K562 (cell line): ENCODE results near the gene DPEP1. TPM values are rescaled to one million over a fixed set of nuclear protein-coding genes. Genes with fewer than 3 reads are reported as not detected.

ENCODE experiments used
- ATAC-seq: fragments of 200-7000 bp; cut with Tn5 transposase; 3 replicates; pipeline ENCODE4 v1.9.1; 2020; ENCODE audit warnings: moderate library complexity
- BruUV-seq: library from RNA; stranded (reverse); fragments of 400-500 nt; replicated peaks from 2 replicates; lab custom pipeline; 2021; lab: Mats Ljungman, UMichigan
- CTCF ChIA-PET: fragments of 300-600 bp; formaldehyde crosslinking; extraction: SDS; loops from one replicate; lab custom pipeline; 2021; ENCODE audit warnings: low intra/inter-chr PET ratio; lab: Yijun Ruan, JAX
- POLR2A ChIA-PET: fragments of 300-600, 350-650 bp; sonication (Branson Sonifier 250); formaldehyde crosslinking; extraction: SDS; loops from one replicate; lab custom pipeline; 2021; ENCODE audit warnings: antibody characterized with exemption, inconsistent platforms; lab: Yijun Ruan, JAX
- DNase-seq, 4 experiments: peaks; one replicate each; pipeline versions ENCODE4 v3.0.0 to v3.0.0-alpha.2; 2011 to 2018; ENCODE audit warnings: low spot score in 3 of 4, mixed read lengths in 3 of 4; ENCODE audit errors: extremely low read depth in 1 of 4
- FAIRE-seq: peaks from 2 replicates; lab custom pipeline; 2011; peaks lifted over from hg19 to GRCh38; lab: Jason Lieb, UNC
- H2AFZ ChIP-seq: 2 replicates; pipeline ENCODE4 v1.6.0; 2011; ENCODE audit warnings: low read depth, low read length, control low read depth, inconsistent platforms
- H3K27ac ChIP-seq: fragments of 200-600 bp; 3 replicates; pipeline ENCODE4 v1.8.0; 2011; ENCODE audit warnings: low read depth, mild to moderate bottlenecking, control low read depth, inconsistent platforms, low read length, moderate library complexity, mixed read lengths; ENCODE audit errors: extremely low read depth
- H3K27me3 ChIP-seq, 2 experiments: fragments of 300-600 bp in 1 of 2; 2 replicates in 1 of 2; 3 replicates in 1 of 2; pipeline versions ENCODE4 v1.6.0 to v1.8.0; 2011; ENCODE audit warnings: inconsistent platforms in 2 of 2, low read length in 2 of 2, mild to moderate bottlenecking in 1 of 2, mixed read lengths in 1 of 2, moderate library complexity in 1 of 2; ENCODE audit not compliant: control insufficient read depth in 2 of 2, insufficient read depth in 2 of 2
- H3K36me3 ChIP-seq: fragments of 300-600 bp; 3 replicates; pipeline ENCODE4 v1.8.0; 2011; ENCODE audit warnings: mild to moderate bottlenecking, low read length, inconsistent platforms; ENCODE audit not compliant: control insufficient read depth, insufficient read depth
- H3K4me1 ChIP-seq, 2 experiments: fragments of 200-600 bp in 1 of 2; replicated peaks in 1 of 2; 2 replicates in 1 of 2; 3 replicates in 1 of 2; pipeline versions ENCODE4 v1.5.1 to v1.8.0; 2011; ENCODE audit warnings: inconsistent platforms in 2 of 2, low read length in 2 of 2, mild to moderate bottlenecking in 1 of 2, mixed read lengths in 1 of 2, moderate library complexity in 1 of 2; ENCODE audit not compliant: control insufficient read depth in 2 of 2, insufficient read depth in 2 of 2
- H3K4me2 ChIP-seq: 2 replicates; pipeline ENCODE4 v1.6.1; 2011; ENCODE audit warnings: low read length, control low read depth, inconsistent platforms, mixed read lengths; ENCODE audit not compliant: insufficient read depth
- H3K4me3 ChIP-seq: fragments of 200-600 bp; sonication (generic), shearing (Covaris generic); 2 replicates; pipeline ENCODE4 v1.5.1; 2016; ENCODE audit warnings: control low read depth, inconsistent platforms
- H3K79me2 ChIP-seq: fragments of 200-600 bp; 3 replicates; pipeline ENCODE4 v1.8.0; 2011; ENCODE audit warnings: low read length, inconsistent platforms; ENCODE audit not compliant: control insufficient read depth, insufficient read depth
- H3K9ac ChIP-seq, 2 experiments: 2 replicates each; pipeline versions ENCODE4 v1.6.0 to v1.6.1; 2011; ENCODE audit warnings: low read depth in 2 of 2, low read length in 2 of 2, control low read depth in 1 of 2, inconsistent platforms in 1 of 2, mild to moderate bottlenecking in 1 of 2, mixed read lengths in 1 of 2; ENCODE audit not compliant: insufficient read depth in 1 of 2
- H3K9me1 ChIP-seq: one replicate; pipeline ENCODE4 v1.6.0; 2011; ENCODE audit warnings: inconsistent platforms, mild to moderate bottlenecking, low read length, moderate library complexity; ENCODE audit not compliant: control insufficient read depth, insufficient read depth
- H3K9me3 ChIP-seq: replicated peaks from 2 replicates; pipeline ENCODE4 v1.5.1; 2011; ENCODE audit warnings: low read depth, low read length, inconsistent platforms; ENCODE audit not compliant: control insufficient read depth, insufficient read depth
- H4K20me1 ChIP-seq: replicated peaks from 2 replicates; pipeline ENCODE4 v1.6.1; 2011; ENCODE audit warnings: low read length, inconsistent platforms, mixed read lengths; ENCODE audit not compliant: control insufficient read depth, insufficient read depth
- CBFB ChIP-seq: sonication (generic); formaldehyde crosslinking; IDR thresholded peaks from 2 replicates; pipeline ENCODE4 v1.4.0; 2020; ENCODE audit warnings: mild to moderate bottlenecking, missing genetic modification reagents
- EHMT2 ChIP-seq: fragments of 450-650 bp; IDR thresholded peaks from 2 replicates; pipeline ENCODE4 v1.6.1; 2018; ENCODE audit warnings: antibody characterized with exemption
- ELF2 ChIP-seq: fragments of 250-450 bp; sonication (Bioruptor Pico); IDR thresholded peaks from 2 replicates; pipeline ENCODE4 v1.5.0; 2021; ENCODE audit warnings: mild to moderate bottlenecking
- LARP7 ChIP-seq: fragments of 450-650 bp; IDR thresholded peaks from 2 replicates; pipeline ENCODE4 v1.6.1; 2016
- RAD21 ChIP-seq, 2 experiments: fragments of 250-450 bp in 1 of 2; fragments of 450-650 bp in 1 of 2; sonication (Bioruptor Pico) in 1 of 2; formaldehyde crosslinking in 1 of 2; IDR thresholded peaks in 1 of 2; conservative IDR thresholded peaks in 1 of 2; 2 replicates each; pipeline versions ENCODE4 v1.4.0 to v1.8.0; 2020 to 2022; ENCODE audit warnings: mild to moderate bottlenecking in 2 of 2, moderate library complexity in 1 of 2
- RB1 ChIP-seq: fragments of 450-650 bp; IDR thresholded peaks from 2 replicates; pipeline ENCODE4 v1.6.1; 2017; ENCODE audit warnings: low read depth, mild to moderate bottlenecking
- RBFOX2 ChIP-seq: fragments of 200-400 bp; formaldehyde crosslinking; IDR thresholded peaks from 2 replicates; pipeline ENCODE4 v1.6.1; 2017; ENCODE audit warnings: low read depth, mild to moderate bottlenecking, low read length, moderate library complexity
- SMAD1 ChIP-seq: fragments of 150-350 bp; IDR thresholded peaks from 2 replicates; pipeline ENCODE4 v1.6.1; 2014; ENCODE audit warnings: low read length, low read depth; ENCODE audit not compliant: partially characterized antibody
- SRSF7 ChIP-seq: fragments of 200-400 bp; formaldehyde crosslinking; optimal IDR thresholded peaks from 2 replicates; pipeline ENCODE3; 2017; ENCODE audit warnings: mild to moderate bottlenecking, low read depth, low read length
- VEZF1 ChIP-seq: fragments of 200-800 bp; sonication (Bioruptor generic); IDR thresholded peaks from 2 replicates; pipeline ENCODE4 v1.6.1; 2017; ENCODE audit warnings: missing genetic modification characterization, missing compliant biosample characterization
- ZBTB7A ChIP-seq: IDR thresholded peaks from 2 replicates; pipeline ENCODE4 v1.6.1; 2011; ENCODE audit warnings: low read depth, mild to moderate bottlenecking, low read length, moderate library complexity, borderline replicate concordance; ENCODE audit not compliant: control insufficient read depth
- ZNF184 ChIP-seq: sonication (generic); formaldehyde crosslinking; IDR thresholded peaks from 2 replicates; pipeline ENCODE4 v1.5.0; 2020; ENCODE audit warnings: missing genetic modification reagents
- ZNF263 ChIP-seq: sonication (generic); formaldehyde crosslinking; IDR thresholded peaks from 2 replicates; pipeline ENCODE4 v1.8.0; 2022; ENCODE audit warnings: mild to moderate bottlenecking, missing genetic modification reagents, borderline replicate concordance
- WGBS: fragments of 100-300 bp; shearing (Covaris generic); methylation state at CpG from one replicate; pipeline ENCODE4 v1.1.6; 2016; ENCODE audit warnings: low coverage, mixed read lengths; ENCODE audit not compliant: insufficient coverage; ENCODE audit errors: missing lambda C conversion rate; 5-methylcytosine and 5-hydroxymethylcytosine counted together
- in situ Hi-C: fragments of 300-500 bp; cut with MboI; formaldehyde crosslinking; loops from 4 replicates; pipeline ENCODE4 v1.15.0; 2018; ENCODE audit warnings: inconsistent platforms, mixed read lengths
- intact Hi-C: fragments of 100-400 bp; cut with micrococcal nuclease; formaldehyde crosslinking; loops from 2 replicates; pipeline ENCODE4 v1.14.2; 2022
- polyA plus RNA-seq, 8 experiments: library from polyadenylated mRNA; depleted of rRNA in 4 of 8; stranded (reverse) in 5 of 8; unstranded in 3 of 8; fragments of >200 nt; fragmentation: Nextera tagmentation in 2 of 8; fragmentation: Illumina TruSeq in 1 of 8; extraction: Ambion mirVana in 2 of 8; extraction: Trizol in 1 of 8; gene quantifications; 2 replicates each; pipeline versions ENCODE4 v1.2.1 to v1.2.3, GENCODE V29; 2011 to 2014; ENCODE audit warnings: inconsistent platforms in 1 of 8, missing spikeins in 1 of 8
- total RNA-seq, 7 experiments: library from RNA; depleted of rRNA in 6 of 7; stranded (reverse); fragments of >200 nt in 6 of 7; fragmentation: Illumina TruSeq in 2 of 7; extraction: Trizol in 2 of 7; gene quantifications; 2 replicates each; pipeline versions ENCODE4 v1.2.1 to v1.2.3, GENCODE V29; 2011 to 2021; ENCODE audit warnings: low replicate concordance in 1 of 7
- TF ChIP-seq, protein P1 (sequence below): sonication (generic); formaldehyde crosslinking; IDR thresholded peaks from 2 replicates; pipeline ENCODE4 v1.8.0; 2022; ENCODE audit warnings: mild to moderate bottlenecking, missing genetic modification reagents
- TF ChIP-seq, protein P2 (sequence below), 2 experiments: IDR thresholded peaks; 2 replicates each; pipeline ENCODE4 v1.6.1; 2011; ENCODE audit warnings: borderline replicate concordance in 1 of 2, control low read depth in 1 of 2, low read depth in 1 of 2, low read length in 1 of 2, mild to moderate bottlenecking in 1 of 2, mixed read lengths in 1 of 2, moderate library complexity in 1 of 2; ENCODE audit not compliant: insufficient read depth in 1 of 2, insufficient read length in 1 of 2, poor library complexity in 1 of 2, severe bottlenecking in 1 of 2; ENCODE audit errors: extremely low read depth in 1 of 2

DPEP1 gene
- total and polyA plus RNA-seq, 9 of the 15 experiments (the other 6 are each of a cell fraction or from before 2014, with no cell fraction given) = 0.14 to 0.31 (median 0.20) TPM; not detected in 6

DNA sequence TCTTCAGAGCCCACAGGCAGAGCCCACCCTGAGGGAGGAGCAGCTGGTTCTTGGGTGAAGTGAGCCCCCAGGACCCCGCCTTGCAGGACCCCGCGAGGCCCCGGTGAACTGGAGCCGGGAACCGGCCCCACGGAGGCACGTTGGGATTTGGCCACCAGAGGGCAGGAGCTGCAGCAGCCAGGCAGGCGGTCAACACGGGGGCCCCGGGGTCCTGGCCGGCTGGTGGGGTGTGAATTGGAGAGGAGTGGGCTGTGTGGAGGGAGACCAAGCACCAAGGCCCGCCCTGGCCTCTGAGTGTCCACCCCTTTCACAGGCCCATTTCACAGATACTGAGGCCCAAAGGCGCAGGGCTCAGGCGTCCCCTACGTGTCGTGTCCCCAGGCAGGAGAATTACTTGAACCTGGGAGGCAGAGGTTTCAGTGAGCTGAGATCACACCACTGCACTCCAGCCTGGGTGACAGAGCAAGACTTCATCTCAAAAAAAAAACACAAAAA lies 2.2 kb downstream of the DPEP1 start:
- FAIRE-seq = no peak
- CTCF ChIA-PET = no interaction called here
- DNase-seq = peak; percentile 50 to 65 (median 59)
- peak in 1 of 2 experiments; percentile 45; a peak in 2 of 4 replicates for TF ChIP-seq RAD21 (CRISPR knock-in tag; conservative IDR thresholded peaks at IDR 0.05 in 1 of 2, IDR thresholded peaks at IDR 0.05 in 1 of 2)
- no peak for TF ChIP-seq SRSF7
- TF ChIP-seq LARP7 = no peak
- no peak for TF ChIP-seq ELF2
- TF ChIP-seq CBFB = no peak
- no peak for TF ChIP-seq SMAD1
- TF ChIP-seq ZNF263 (CRISPR knock-in tag) = 0 out of 2 replicates have a peak, but pooled peaks have one; percentile 4
- TF ChIP-seq ZNF184 = no peak
- TF ChIP-seq RBFOX2 = 0 out of 2 replicates have a peak, but pooled peaks have one; percentile 12
- 0 out of 2 replicates have a peak, but pooled peaks have one; percentile 14 for TF ChIP-seq RB1
- no peak for TF ChIP-seq VEZF1 (CRISPR knock-in tag)
- TF ChIP-seq, protein P1, sequence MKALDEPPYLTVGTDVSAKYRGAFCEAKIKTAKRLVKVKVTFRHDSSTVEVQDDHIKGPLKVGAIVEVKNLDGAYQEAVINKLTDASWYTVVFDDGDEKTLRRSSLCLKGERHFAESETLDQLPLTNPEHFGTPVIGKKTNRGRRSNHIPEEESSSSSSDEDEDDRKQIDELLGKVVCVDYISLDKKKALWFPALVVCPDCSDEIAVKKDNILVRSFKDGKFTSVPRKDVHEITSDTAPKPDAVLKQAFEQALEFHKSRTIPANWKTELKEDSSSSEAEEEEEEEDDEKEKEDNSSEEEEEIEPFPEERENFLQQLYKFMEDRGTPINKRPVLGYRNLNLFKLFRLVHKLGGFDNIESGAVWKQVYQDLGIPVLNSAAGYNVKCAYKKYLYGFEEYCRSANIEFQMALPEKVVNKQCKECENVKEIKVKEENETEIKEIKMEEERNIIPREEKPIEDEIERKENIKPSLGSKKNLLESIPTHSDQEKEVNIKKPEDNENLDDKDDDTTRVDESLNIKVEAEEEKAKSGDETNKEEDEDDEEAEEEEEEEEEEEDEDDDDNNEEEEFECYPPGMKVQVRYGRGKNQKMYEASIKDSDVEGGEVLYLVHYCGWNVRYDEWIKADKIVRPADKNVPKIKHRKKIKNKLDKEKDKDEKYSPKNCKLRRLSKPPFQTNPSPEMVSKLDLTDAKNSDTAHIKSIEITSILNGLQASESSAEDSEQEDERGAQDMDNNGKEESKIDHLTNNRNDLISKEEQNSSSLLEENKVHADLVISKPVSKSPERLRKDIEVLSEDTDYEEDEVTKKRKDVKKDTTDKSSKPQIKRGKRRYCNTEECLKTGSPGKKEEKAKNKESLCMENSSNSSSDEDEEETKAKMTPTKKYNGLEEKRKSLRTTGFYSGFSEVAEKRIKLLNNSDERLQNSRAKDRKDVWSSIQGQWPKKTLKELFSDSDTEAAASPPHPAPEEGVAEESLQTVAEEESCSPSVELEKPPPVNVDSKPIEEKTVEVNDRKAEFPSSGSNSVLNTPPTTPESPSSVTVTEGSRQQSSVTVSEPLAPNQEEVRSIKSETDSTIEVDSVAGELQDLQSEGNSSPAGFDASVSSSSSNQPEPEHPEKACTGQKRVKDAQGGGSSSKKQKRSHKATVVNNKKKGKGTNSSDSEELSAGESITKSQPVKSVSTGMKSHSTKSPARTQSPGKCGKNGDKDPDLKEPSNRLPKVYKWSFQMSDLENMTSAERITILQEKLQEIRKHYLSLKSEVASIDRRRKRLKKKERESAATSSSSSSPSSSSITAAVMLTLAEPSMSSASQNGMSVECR (CRISPR knock-in tag) = no peak
- TF ChIP-seq ZBTB7A = peak; percentile 94
- no peak for TF ChIP-seq EHMT2
- TF ChIP-seq, protein P2, sequence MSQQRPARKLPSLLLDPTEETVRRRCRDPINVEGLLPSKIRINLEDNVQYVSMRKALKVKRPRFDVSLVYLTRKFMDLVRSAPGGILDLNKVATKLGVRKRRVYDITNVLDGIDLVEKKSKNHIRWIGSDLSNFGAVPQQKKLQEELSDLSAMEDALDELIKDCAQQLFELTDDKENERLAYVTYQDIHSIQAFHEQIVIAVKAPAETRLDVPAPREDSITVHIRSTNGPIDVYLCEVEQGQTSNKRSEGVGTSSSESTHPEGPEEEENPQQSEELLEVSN (IDR thresholded peaks at IDR 0.05; ENCODE audit: borderline replicate concordance in 1 of 2, extremely low read depth in 1 of 2, insufficient read depth in 1 of 2, insufficient read length in 1 of 2, low read depth in 1 of 2, low read length in 1 of 2, poor library complexity in 1 of 2, severe bottlenecking in 1 of 2) = peak in 1 of 2 experiments; percentile 26

More for the DNA sequence above, 2.2 kb downstream of the DPEP1 start:
- 6% methylated on average over 8 of the region's 17 CpGs for WGBS
- BruUV-seq = no TSS peak
- Histone ChIP-seq H3K27ac (no peak overlapping the region), H3K4me2 (no peak overlapping the region), H3K4me1 (peaks cover 0 to 49% of the 10 kb centered on the region in 2 experiments; a peak in 3 of 5 replicates), H4K20me1 (no peaks in the 10 kb centered on the region), H3K4me3 (no peak overlapping the region), H3K9ac (peak overlapping the region in 1 of 2 experiments; percentile 68; a peak in 1 of 4 replicates), H3K9me3 (no peaks in the 10 kb centered on the region), H3K36me3 (no peaks in the 10 kb centered on the region), H3K79me2 (no peaks in the 10 kb centered on the region), H3K27me3 (peaks cover 0 to 7% of the 10 kb centered on the region in 2 experiments; a peak in 2 of 5 replicates), H2AFZ (peak overlapping the region; percentile 44; the same call in 1 of the 2 replicates), H3K9me1 (no peaks in the 10 kb centered on the region)
- intact Hi-C loops = no loop called here
- POLR2A ChIA-PET = interaction anchor here (0.5 kb wide), 1 partner anchor 9 kb away, joined by 3 read pairs; no protein-coding TSS in a partner anchor
- peak; percentile 87 for ATAC-seq
- in situ Hi-C loops = no loop called here
